ENCODE results near the gene ZNF823. TPM values are rescaled to one million over a fixed set of nuclear protein-coding genes. Genes with fewer than 3 reads are reported as not detected.

The ZNF823 gene
- total and polyA plus RNA-seq, 2 of the 4 experiments (the other 2 are of a cell fraction), result 2.2 to 9.3 TPM

GRCh38 chr19:11735375-11735774 lies 3.4 kb downstream of the ZNF823 start:
- Histone ChIP-seq H4K5ac (ENCODE audit: low read depth, low read length) (no peak overlapping the region), H2AK5ac (ENCODE audit: low read depth, low read length) (no peak overlapping the region), H3K4me1 (ENCODE audit: control insufficient read depth, insufficient read depth, low read length) (peaks cover 8% of the 10 kb centered on the region), H4K8ac (ENCODE audit: low read depth in 2 of 2, low read length in 2 of 2) (no peak overlapping the region), H3K4me2 (ENCODE audit: low read depth, low read length) (no peak overlapping the region), H3K23ac (ENCODE audit: low read depth, low read length) (0 out of 2 replicates have a peak overlapping the region, but pooled peaks have one; percentile 15), H3K79me1 (ENCODE audit: low read depth in 1 of 2, low read length in 2 of 2) (peaks cover 8 to 41% of the 10 kb centered on the region in 2 experiments), H3K9me1 (ENCODE audit: insufficient read depth, low read length) (peaks cover 2% of the 10 kb centered on the region; the same call in 1 of the 2 replicates), H3K14ac (replicated peaks; ENCODE audit: low read depth, low read length) (no peak overlapping the region), H3K4me3 (ENCODE audit: insufficient read depth, low read depth, low read length) (no peak overlapping the region), H2BK120ac (ENCODE audit: low read depth, low read length) (no peak overlapping the region), H3K27ac (ENCODE audit: insufficient read depth, low read length) (no peak overlapping the region), H3K36me3 (ENCODE audit: control insufficient read depth, insufficient read depth, low read length) (peaks cover 3% of the 10 kb centered on the region; the same call in 1 of the 2 replicates), H3K18ac (ENCODE audit: low read depth, low read length) (no peak overlapping the region), H4K91ac (ENCODE audit: insufficient read depth, low read depth, low read length) (no peak overlapping the region), H3K9ac (ENCODE audit: low read depth, low read length) (no peak overlapping the region), H3K27me3 (ENCODE audit: control insufficient read depth, insufficient read depth, low read length) (no peaks in the 10 kb centered on the region), H2BK20ac (ENCODE audit: low read depth, low read length) (no peak overlapping the region), H3K4ac (ENCODE audit: low read depth, low read length) (no peak overlapping the region), H4K20me1 (ENCODE audit: insufficient read depth, low read length) (no peaks in the 10 kb centered on the region), H3K9me3 (ENCODE audit: control insufficient read depth, insufficient read depth, low read length) (no peaks in the 10 kb centered on the region), H2BK15ac (ENCODE audit: low read depth, low read length) (no peak overlapping the region), H3K56ac (ENCODE audit: extremely low read depth, insufficient read depth, low read length) (no peak overlapping the region), H2BK5ac (ENCODE audit: low read depth, low read length, poor library complexity, severe bottlenecking) (no peak overlapping the region), H2AK9ac (replicated peaks; ENCODE audit: low read depth, low read length, poor library complexity) (no peak overlapping the region), H2AFZ (replicated peaks; ENCODE audit: low read length, poor library complexity) (no peak overlapping the region)
- intact Hi-C loops (cut with micrococcal nuclease) (no loop called here), in situ Hi-C loops (cut with MboI; ENCODE audit: low sequenced_read_pairs) (no loop called here), dilution Hi-C loops (cut with HindIII; ENCODE audit: low sequenced_read_pairs, unreplicated experiment) (no loop called here)
- POLR2A ChIA-PET (ENCODE audit: unreplicated experiment), result no interaction called here
- ATAC-seq (ENCODE audit: low read depth) (no peak), DNase-seq (no peak)
- CTCF ChIA-PET, result no interaction called here
- TF ChIP-seq POLR2A (IDR thresholded peaks at IDR 0.05; ENCODE audit: low read depth, low read length), result no peak
- no peak for TF ChIP-seq FOS (IDR thresholded peaks at IDR 0.05; ENCODE audit: low read depth, low read length)
- TF ChIP-seq, protein P1, sequence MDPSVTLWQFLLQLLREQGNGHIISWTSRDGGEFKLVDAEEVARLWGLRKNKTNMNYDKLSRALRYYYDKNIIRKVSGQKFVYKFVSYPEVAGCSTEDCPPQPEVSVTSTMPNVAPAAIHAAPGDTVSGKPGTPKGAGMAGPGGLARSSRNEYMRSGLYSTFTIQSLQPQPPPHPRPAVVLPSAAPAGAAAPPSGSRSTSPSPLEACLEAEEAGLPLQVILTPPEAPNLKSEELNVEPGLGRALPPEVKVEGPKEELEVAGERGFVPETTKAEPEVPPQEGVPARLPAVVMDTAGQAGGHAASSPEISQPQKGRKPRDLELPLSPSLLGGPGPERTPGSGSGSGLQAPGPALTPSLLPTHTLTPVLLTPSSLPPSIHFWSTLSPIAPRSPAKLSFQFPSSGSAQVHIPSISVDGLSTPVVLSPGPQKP (IDR thresholded peaks at IDR 0.05; ENCODE audit: borderline replicate concordance, low read depth, low read length), result no peak
- TF ChIP-seq MAFK (IDR thresholded peaks at IDR 0.05; ENCODE audit: low read depth, low read length), result no peak
- no peak for TF ChIP-seq RAD21 (IDR thresholded peaks at IDR 0.05; ENCODE audit: low read length)
- no peak for TF ChIP-seq BHLHE40 (IDR thresholded peaks at IDR 0.05; ENCODE audit: low read depth, low read length)
- no peak for TF ChIP-seq RFX5 (IDR thresholded peaks at IDR 0.05; ENCODE audit: low read depth, low read length)
- TF ChIP-seq MAZ (IDR thresholded peaks at IDR 0.05; ENCODE audit: borderline replicate concordance, low read depth, low read length), result no peak
- no CpG with 5 or more reads among the region's 1 CpG for WGBS, 2 experiments (ENCODE audit: extremely low coverage in 2 of 2, insufficient read length in 1 of 2)
- BruUV-seq (replicated peaks), result no TSS peak
